ENCODE results near the gene SCRT2.

The SCRT2 gene

GRCh38 chr20:668050-668449 lies 7.6 kb downstream of the SCRT2 start:
- TF ChIP-seq, protein P1, sequence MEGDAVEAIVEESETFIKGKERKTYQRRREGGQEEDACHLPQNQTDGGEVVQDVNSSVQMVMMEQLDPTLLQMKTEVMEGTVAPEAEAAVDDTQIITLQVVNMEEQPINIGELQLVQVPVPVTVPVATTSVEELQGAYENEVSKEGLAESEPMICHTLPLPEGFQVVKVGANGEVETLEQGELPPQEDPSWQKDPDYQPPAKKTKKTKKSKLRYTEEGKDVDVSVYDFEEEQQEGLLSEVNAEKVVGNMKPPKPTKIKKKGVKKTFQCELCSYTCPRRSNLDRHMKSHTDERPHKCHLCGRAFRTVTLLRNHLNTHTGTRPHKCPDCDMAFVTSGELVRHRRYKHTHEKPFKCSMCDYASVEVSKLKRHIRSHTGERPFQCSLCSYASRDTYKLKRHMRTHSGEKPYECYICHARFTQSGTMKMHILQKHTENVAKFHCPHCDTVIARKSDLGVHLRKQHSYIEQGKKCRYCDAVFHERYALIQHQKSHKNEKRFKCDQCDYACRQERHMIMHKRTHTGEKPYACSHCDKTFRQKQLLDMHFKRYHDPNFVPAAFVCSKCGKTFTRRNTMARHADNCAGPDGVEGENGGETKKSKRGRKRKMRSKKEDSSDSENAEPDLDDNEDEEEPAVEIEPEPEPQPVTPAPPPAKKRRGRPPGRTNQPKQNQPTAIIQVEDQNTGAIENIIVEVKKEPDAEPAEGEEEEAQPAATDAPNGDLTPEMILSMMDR (IDR thresholded peaks at IDR 0.05; ENCODE audit: low read depth, low read length, missing control alignments): no peak
- no peak for DNase-seq (ENCODE audit: extremely low read depth, low read depth)
- H3K4me3 ChIP-seq (replicated peaks; ENCODE audit: low read depth, low read length): no peak overlapping the region

GRCh38 chr20:667351-668034 lies 8.1 kb downstream of the SCRT2 start:
- TF ChIP-seq, protein P1 (IDR thresholded peaks at IDR 0.05; ENCODE audit: low read depth, low read length, missing control alignments): peak; percentile 98
- no peak for DNase-seq (ENCODE audit: extremely low read depth, low read depth)
- H3K4me3 ChIP-seq (replicated peaks; ENCODE audit: low read depth, low read length): no peak overlapping the region

DNA sequence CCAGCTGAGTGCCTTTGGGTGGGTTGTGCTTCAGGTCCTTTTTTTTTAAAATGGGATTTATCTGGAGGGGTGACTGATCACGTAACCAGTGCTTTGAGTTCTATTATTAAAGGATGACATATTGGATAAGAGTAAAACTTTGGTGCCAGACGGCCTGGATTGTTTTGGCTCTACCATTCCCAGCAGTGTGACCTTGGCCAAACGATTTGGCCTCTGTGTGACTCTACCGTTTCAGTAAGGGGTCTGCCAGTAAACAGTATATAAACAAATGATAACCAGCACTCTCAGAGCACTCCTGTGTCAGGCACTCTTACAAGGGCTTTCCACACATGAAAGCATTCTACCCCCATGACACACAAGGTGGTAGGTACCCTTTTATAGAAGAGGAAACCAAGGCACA lies 8.7 kb downstream of the SCRT2 start:
- no peak for DNase-seq (ENCODE audit: extremely low read depth, low read depth)
- TF ChIP-seq, protein P1 (IDR thresholded peaks at IDR 0.05; ENCODE audit: low read depth, low read length, missing control alignments): no peak
- no peak overlapping the region for H3K4me3 ChIP-seq (replicated peaks; ENCODE audit: low read depth, low read length)

DNA sequence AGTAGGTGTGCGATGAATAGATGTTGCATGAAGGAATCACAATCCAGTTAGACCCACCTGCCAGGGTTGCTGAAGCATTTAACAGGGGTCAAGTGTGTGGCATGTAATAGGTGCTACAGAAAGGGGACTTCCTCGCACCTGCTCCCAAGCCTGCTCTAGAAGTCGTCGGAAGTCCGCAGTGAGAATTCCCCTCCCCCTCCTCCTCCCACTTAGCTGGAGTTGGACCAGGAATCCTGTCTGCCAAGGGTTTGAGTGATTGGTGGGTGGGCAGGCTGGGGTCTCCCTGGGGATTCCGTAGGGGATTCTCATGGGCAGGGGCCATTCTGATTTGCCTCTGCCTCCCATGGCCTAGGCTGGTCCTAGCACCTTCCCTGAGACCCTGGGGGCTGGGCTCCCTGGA lies 10.3 kb downstream of the SCRT2 start:
- no peak for DNase-seq (ENCODE audit: extremely low read depth, low read depth)
- H3K4me3 ChIP-seq (replicated peaks; ENCODE audit: low read depth, low read length): no peak overlapping the region
- TF ChIP-seq, protein P1 (IDR thresholded peaks at IDR 0.05; ENCODE audit: low read depth, low read length, missing control alignments): no peak

DNA sequence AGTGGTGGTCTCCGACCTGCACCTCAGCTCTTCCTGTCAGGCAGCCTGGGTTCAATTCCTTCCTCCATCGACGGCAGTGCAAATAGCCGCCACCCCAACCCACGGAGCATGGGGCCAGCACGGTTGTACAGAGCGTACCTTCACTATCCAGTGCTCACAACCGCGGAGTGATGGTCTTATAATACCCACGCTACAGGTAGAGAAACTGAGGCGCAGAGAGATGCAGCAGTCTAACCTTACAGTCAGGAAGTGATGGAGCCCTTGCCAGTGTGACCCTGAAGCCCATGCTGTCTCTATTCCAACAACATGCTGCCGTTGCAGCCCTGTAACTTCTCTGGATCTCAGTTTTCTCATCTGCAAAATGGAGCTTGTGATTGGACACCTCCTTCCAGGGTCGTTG lies 11.0 kb downstream of the SCRT2 start:
- DNase-seq (ENCODE audit: extremely low read depth, low read depth): no peak
- H3K4me3 ChIP-seq (replicated peaks; ENCODE audit: low read depth, low read length): no peak overlapping the region
- TF ChIP-seq, protein P1 (IDR thresholded peaks at IDR 0.05; ENCODE audit: low read depth, low read length, missing control alignments): no peak

DNA sequence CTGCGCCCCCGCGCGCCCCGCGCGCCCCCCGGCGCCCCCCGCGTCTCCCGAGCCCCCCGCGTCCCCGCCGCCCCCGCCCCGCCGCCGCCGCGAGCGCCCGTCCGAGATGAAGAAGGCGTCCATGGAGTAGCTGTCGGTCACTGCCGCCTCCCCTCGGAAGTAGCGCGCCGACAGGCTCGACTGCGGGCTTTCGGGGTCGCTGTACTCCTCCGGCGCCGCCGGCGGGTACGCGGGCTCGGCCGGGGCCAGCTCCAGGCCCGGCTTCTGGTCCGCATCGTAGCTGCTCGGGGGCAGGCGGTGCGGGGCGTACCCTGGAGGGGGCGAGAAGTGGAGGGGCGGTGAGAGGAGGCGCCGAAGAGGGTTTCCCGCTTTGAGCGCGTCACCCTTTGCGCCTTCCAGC lies 11.5 kb downstream of the SCRT2 start:
- TF ChIP-seq, protein P1 (IDR thresholded peaks at IDR 0.05; ENCODE audit: low read depth, low read length, missing control alignments): no peak
- no peak for DNase-seq (ENCODE audit: extremely low read depth, low read depth)

More for the DNA sequence above, 11.5 kb downstream of the SCRT2 start:
- no peak overlapping the region for H3K4me3 ChIP-seq (replicated peaks; ENCODE audit: low read depth, low read length)

Measured in HFF-Myc (cell line).